K562 (cell line): ENCODE data around the gene LRRC25. TPM values are rescaled to one million over a fixed set of nuclear protein-coding genes. Genes with fewer than 3 reads are reported as not detected.
A peak's percentile ranks its signal among the peaks of the same experiment; 100 is the strongest.

Experiments
- BRD9 ChIP-seq: fragments of 450-650 bp; IDR thresholded peaks from 2 replicates; pipeline ENCODE4 v1.6.1; 2018; ENCODE audit warnings: low read depth; ENCODE audit not compliant: partially characterized antibody
- CAMTA2 ChIP-seq: fragments of 250-450 bp; sonication (Bioruptor Pico); conservative IDR thresholded peaks from 2 replicates; pipeline ENCODE4 v1.5.1; 2022
- CCNT2 ChIP-seq: IDR thresholded peaks from 2 replicates; pipeline ENCODE4 v1.6.1; 2011; ENCODE audit warnings: borderline replicate concordance, low read depth, mild to moderate bottlenecking, moderate library complexity, mixed read lengths, low read length; ENCODE audit not compliant: insufficient read length; ENCODE audit errors: extremely low read depth
- CREBBP ChIP-seq: IDR thresholded peaks from one replicate; pipeline ENCODE4 v1.6.1; 2012; ENCODE audit warnings: low read depth, mild to moderate bottlenecking, control low read depth, inconsistent platforms, low read length
- CXXC5 ChIP-seq: fragments of 250-450 bp; sonication (Bioruptor Pico); IDR thresholded peaks from 2 replicates; pipeline ENCODE4 v1.8.0; 2022; ENCODE audit warnings: inconsistent platforms, mild to moderate bottlenecking, moderate library complexity
- DLX4 ChIP-seq: fragments of 250-450 bp; sonication (Bioruptor Pico); IDR thresholded peaks from 2 replicates; pipeline ENCODE4 v1.6.1; 2021; ENCODE audit warnings: mild to moderate bottlenecking
- HEY1 ChIP-seq: fragments of 250-450 bp; sonication (Bioruptor Pico); IDR thresholded peaks from 2 replicates; pipeline ENCODE4 v1.5.0; 2020; ENCODE audit warnings: mild to moderate bottlenecking, moderate library complexity, borderline replicate concordance
- JUND ChIP-seq, 2 experiments: IDR thresholded peaks; 2 replicates in 1 of 2; 3 replicates in 1 of 2; pipeline ENCODE4 v1.6.1; 2011; ENCODE audit warnings: borderline replicate concordance in 2 of 2, low read depth in 2 of 2, low read length in 2 of 2, improper control_type of control experiment in 1 of 2, missing biosample characterization in 1 of 2, missing genetic modification characterization in 1 of 2, missing genetic modification reagents in 1 of 2
- MED1 ChIP-seq: sonication (generic); formaldehyde crosslinking; IDR thresholded peaks from 2 replicates; pipeline ENCODE4 v1.8.1; 2023; ENCODE audit warnings: missing genetic modification reagents, borderline replicate concordance
- NFRKB ChIP-seq: fragments of 450-650 bp; IDR thresholded peaks from 2 replicates; pipeline ENCODE4 v1.6.1; 2016; ENCODE audit warnings: low read depth
- NONO ChIP-seq, 2 experiments: fragments of 200-400 bp in 1 of 2; fragments of 450-650 bp in 1 of 2; formaldehyde crosslinking in 1 of 2; IDR thresholded peaks; 2 replicates each; pipeline ENCODE4 v1.6.1; 2017; ENCODE audit warnings: low read depth in 2 of 2, mild to moderate bottlenecking in 2 of 2, moderate library complexity in 2 of 2, low read length in 1 of 2
- PBX2 ChIP-seq, 2 experiments: IDR thresholded peaks in 1 of 2; conservative IDR thresholded peaks in 1 of 2; 2 replicates each; pipeline ENCODE4 v1.6.1; 2016; ENCODE audit warnings: low read depth in 2 of 2, mild to moderate bottlenecking in 1 of 2, missing compliant biosample characterization in 1 of 2, missing genetic modification characterization in 1 of 2, moderate library complexity in 1 of 2
- PHF20 ChIP-seq: fragments of 450-650 bp; IDR thresholded peaks from 2 replicates; pipeline ENCODE4 v1.6.1; 2018; ENCODE audit not compliant: partially characterized antibody
- POLR2A ChIP-seq: fragments of 450-650 bp; conservative IDR thresholded peaks from 2 replicates; pipeline ENCODE4 v1.6.1; 2016
- POU5F1 ChIP-seq: fragments of 150-350 bp; IDR thresholded peaks from 2 replicates; pipeline ENCODE4 v1.6.1; 2014; ENCODE audit warnings: borderline replicate concordance, low read length, low read depth, mild to moderate bottlenecking; ENCODE audit not compliant: partially characterized antibody
- SMC3 ChIP-seq: conservative IDR thresholded peaks from 2 replicates; pipeline ENCODE4 v1.6.1; 2011; ENCODE audit warnings: low read depth, low read length, improper control_type of control experiment; ENCODE audit not compliant: insufficient read depth
- SRF ChIP-seq, 2 experiments: fragments of 250-450, 450-650 bp in 1 of 2; sonication (Bioruptor Pico) in 1 of 2; sonication (generic) in 1 of 2; formaldehyde crosslinking; IDR thresholded peaks; 2 replicates each; pipeline versions ENCODE4 v1.5.0 to v1.5.1; 2020 to 2022; ENCODE audit warnings: mild to moderate bottlenecking in 1 of 2, missing genetic modification reagents in 1 of 2
- ZNF212 ChIP-seq: fragments of 450-650 bp; formaldehyde crosslinking; IDR thresholded peaks from 2 replicates; pipeline ENCODE4 v1.4.0; 2020; ENCODE audit warnings: mild to moderate bottlenecking
- ZNF224 ChIP-seq: sonication (generic); formaldehyde crosslinking; IDR thresholded peaks from 2 replicates; pipeline ENCODE4 v1.8.0; 2022; ENCODE audit warnings: mild to moderate bottlenecking, missing genetic modification reagents
- polyA plus RNA-seq, 8 experiments: library from polyadenylated mRNA; depleted of rRNA in 4 of 8; stranded (reverse) in 5 of 8; unstranded in 3 of 8; fragments of >200 nt; fragmentation: Nextera tagmentation in 2 of 8; fragmentation: Illumina TruSeq in 1 of 8; extraction: Ambion mirVana in 2 of 8; extraction: Trizol in 1 of 8; gene quantifications; 2 replicates each; pipeline versions ENCODE4 v1.2.1 to v1.2.3, GENCODE V29; 2011 to 2014; ENCODE audit warnings: inconsistent platforms in 1 of 8, missing spikeins in 1 of 8
- total RNA-seq, 7 experiments: library from RNA; depleted of rRNA in 6 of 7; stranded (reverse); fragments of >200 nt in 6 of 7; fragmentation: Illumina TruSeq in 2 of 7; extraction: Trizol in 2 of 7; gene quantifications; 2 replicates each; pipeline versions ENCODE4 v1.2.1 to v1.2.3, GENCODE V29; 2011 to 2021; ENCODE audit warnings: low replicate concordance in 1 of 7
- TF ChIP-seq, protein P1 (sequence below), 2 experiments: IDR thresholded peaks; 2 replicates each; pipeline ENCODE4 v1.6.1; 2012; ENCODE audit warnings: improper control_type of control experiment in 2 of 2, low read depth in 2 of 2, low read length in 2 of 2, borderline replicate concordance in 1 of 2
- TF ChIP-seq, protein P2 (sequence below): fragments of 450-650 bp; formaldehyde crosslinking; IDR thresholded peaks from 2 replicates; pipeline ENCODE4 v1.4.0; 2020; ENCODE audit warnings: mild to moderate bottlenecking, moderate library complexity

LRRC25 gene
- total and polyA plus RNA-seq, 9 of the 15 experiments (the other 6 are each of a cell fraction or from before 2014, with no cell fraction given) = 0.07 to 0.36 (median 0.10) TPM; not detected in 3

GRCh38 chr19:18419195-18419698, 21.8 kb upstream of the LRRC25 start, which contains the start of gene SSBP4 (continued):
- TF ChIP-seq PBX2 (CRISPR knock-in tag; IDR thresholded peaks at IDR 0.05; ENCODE audit: low read depth) (no peak), PBX2 (tag; conservative IDR thresholded peaks at IDR 0.05; ENCODE audit: low read depth) (no peak), JUND (IDR thresholded peaks at IDR 0.05; ENCODE audit: borderline replicate concordance, low read depth, low read length) (peak; percentile 63; the same call in 1 of the 2 replicates), JUND (tag; IDR thresholded peaks at IDR 0.05; ENCODE audit: borderline replicate concordance, low read depth, low read length) (no peak), MED1 (CRISPR knock-in tag) (no peak), SRF (CRISPR knock-in tag; IDR thresholded peaks at IDR 0.05) (no peak), CXXC5 (CRISPR knock-in tag) (peak; percentile 98), PHF20 (no peak), NONO (IDR thresholded peaks at IDR 0.05; ENCODE audit: low read depth in 2 of 2, low read length in 1 of 2) (peak in 1 of 2 experiments; percentile 90; a peak in 2 of 4 replicates), CCNT2 (peak; percentile 91), HEY1 (CRISPR knock-in tag) (no peak), NFRKB (no peak), DLX4 (CRISPR knock-in tag) (no peak), POU5F1 (no peak), CREBBP (no peak), CAMTA2 (CRISPR knock-in tag) (no peak), BRD9 (no peak), ZNF212 (no peak), SMC3 (peak; percentile 41; the same call in 1 of the 2 replicates), ZNF224 (CRISPR knock-in tag) (peak; percentile 12; the same call in 1 of the 2 replicates), POLR2A (no peak)
- TF ChIP-seq, protein P1, sequence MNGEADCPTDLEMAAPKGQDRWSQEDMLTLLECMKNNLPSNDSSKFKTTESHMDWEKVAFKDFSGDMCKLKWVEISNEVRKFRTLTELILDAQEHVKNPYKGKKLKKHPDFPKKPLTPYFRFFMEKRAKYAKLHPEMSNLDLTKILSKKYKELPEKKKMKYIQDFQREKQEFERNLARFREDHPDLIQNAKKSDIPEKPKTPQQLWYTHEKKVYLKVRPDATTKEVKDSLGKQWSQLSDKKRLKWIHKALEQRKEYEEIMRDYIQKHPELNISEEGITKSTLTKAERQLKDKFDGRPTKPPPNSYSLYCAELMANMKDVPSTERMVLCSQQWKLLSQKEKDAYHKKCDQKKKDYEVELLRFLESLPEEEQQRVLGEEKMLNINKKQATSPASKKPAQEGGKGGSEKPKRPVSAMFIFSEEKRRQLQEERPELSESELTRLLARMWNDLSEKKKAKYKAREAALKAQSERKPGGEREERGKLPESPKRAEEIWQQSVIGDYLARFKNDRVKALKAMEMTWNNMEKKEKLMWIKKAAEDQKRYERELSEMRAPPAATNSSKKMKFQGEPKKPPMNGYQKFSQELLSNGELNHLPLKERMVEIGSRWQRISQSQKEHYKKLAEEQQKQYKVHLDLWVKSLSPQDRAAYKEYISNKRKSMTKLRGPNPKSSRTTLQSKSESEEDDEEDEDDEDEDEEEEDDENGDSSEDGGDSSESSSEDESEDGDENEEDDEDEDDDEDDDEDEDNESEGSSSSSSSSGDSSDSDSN (IDR thresholded peaks at IDR 0.05; ENCODE audit: borderline replicate concordance in 1 of 2, low read depth in 2 of 2, low read length in 2 of 2) = no peak
- TF ChIP-seq, protein P2, sequence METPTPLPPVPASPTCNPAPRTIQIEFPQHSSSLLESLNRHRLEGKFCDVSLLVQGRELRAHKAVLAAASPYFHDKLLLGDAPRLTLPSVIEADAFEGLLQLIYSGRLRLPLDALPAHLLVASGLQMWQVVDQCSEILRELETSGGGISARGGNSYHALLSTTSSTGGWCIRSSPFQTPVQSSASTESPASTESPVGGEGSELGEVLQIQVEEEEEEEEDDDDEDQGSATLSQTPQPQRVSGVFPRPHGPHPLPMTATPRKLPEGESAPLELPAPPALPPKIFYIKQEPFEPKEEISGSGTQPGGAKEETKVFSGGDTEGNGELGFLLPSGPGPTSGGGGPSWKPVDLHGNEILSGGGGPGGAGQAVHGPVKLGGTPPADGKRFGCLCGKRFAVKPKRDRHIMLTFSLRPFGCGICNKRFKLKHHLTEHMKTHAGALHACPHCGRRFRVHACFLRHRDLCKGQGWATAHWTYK (CRISPR knock-in tag) = no peak
